OCI-LY3 (cell line): ENCODE data around the gene CRIM1.

Experiments
- EZH2phosphoT487 ChIP-seq: fragments of 200-600 bp; shearing (Covaris generic); IDR thresholded peaks from 2 replicates; pipeline ENCODE4 v1.6.1; 2018; ENCODE audit warnings: antibody characterized with exemption, mixed run types, low read depth
- TF ChIP-seq, protein P1 (sequence below): fragments of 200-600, 300-600 bp; sonication (generic); IDR thresholded peaks from 2 replicates; pipeline ENCODE4 v1.5.1; 2014; ENCODE audit warnings: antibody characterized with exemption, low read length, low read depth

DNA sequence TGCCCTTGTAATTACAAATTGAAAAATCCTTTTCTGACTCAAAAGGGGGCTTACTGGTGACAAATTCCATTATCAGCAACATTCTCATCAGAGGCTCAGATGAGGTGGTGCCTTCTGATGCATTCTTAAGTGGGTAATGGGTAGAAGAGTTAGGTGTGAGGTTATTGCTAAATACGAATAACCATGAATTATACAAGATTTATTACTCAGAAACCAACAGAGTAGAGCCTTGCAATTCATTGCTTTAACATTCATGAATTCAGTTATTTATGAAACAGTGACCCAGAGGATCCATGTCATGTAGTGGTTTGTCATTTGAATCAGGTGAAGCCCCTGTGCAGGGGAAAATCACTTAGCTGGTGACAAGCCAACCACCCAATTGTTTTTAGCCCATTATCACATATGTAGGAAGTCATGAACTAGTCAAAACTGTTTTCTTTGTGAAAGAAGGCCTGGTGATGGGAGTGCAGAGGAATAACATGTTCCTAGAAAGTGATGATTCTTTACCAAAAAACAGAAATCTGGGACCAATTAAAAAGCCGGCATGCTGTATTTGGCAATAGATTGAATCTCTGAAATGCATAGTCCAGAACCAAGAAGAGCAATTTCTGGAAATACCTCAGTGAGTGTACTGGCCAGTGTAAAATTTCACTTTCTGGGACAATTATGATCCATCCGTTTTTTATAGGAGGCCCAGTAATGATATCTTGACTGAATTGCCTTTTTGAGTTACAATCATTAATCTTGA, 70.2 kb downstream of the CRIM1 start:
- TF ChIP-seq, protein P1, sequence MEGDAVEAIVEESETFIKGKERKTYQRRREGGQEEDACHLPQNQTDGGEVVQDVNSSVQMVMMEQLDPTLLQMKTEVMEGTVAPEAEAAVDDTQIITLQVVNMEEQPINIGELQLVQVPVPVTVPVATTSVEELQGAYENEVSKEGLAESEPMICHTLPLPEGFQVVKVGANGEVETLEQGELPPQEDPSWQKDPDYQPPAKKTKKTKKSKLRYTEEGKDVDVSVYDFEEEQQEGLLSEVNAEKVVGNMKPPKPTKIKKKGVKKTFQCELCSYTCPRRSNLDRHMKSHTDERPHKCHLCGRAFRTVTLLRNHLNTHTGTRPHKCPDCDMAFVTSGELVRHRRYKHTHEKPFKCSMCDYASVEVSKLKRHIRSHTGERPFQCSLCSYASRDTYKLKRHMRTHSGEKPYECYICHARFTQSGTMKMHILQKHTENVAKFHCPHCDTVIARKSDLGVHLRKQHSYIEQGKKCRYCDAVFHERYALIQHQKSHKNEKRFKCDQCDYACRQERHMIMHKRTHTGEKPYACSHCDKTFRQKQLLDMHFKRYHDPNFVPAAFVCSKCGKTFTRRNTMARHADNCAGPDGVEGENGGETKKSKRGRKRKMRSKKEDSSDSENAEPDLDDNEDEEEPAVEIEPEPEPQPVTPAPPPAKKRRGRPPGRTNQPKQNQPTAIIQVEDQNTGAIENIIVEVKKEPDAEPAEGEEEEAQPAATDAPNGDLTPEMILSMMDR, result no peak
- no peak for TF ChIP-seq EZH2phosphoT487
